WERI-Rb-1 (cell line): ENCODE measurements around the gene USP6.

Experiments used
- DNase-seq: peaks from one replicate; pipeline ENCODE4 v3.0.0-alpha.2; 2020
- H3K27ac ChIP-seq: fragments of 250-450 bp; sonication (Bioruptor Pico); 2 replicates; pipeline ENCODE4 v1.5.1; 2020; ENCODE audit warnings: mild to moderate bottlenecking, moderate library complexity
- H3K27me3 ChIP-seq: fragments of 250-450 bp; sonication (Bioruptor Pico); 2 replicates; pipeline ENCODE4 v1.5.1; 2021; ENCODE audit warnings: mild to moderate bottlenecking, low read depth, moderate library complexity; ENCODE audit not compliant: insufficient read depth, severe bottlenecking
- H3K36me3 ChIP-seq: fragments of 250-450 bp; sonication (Bioruptor Pico); 2 replicates; pipeline ENCODE4 v1.5.1; 2020; ENCODE audit warnings: mild to moderate bottlenecking, moderate library complexity
- H3K4me3 ChIP-seq: 2 replicates; pipeline ENCODE4 v1.5.1; 2011; ENCODE audit warnings: low read depth, mild to moderate bottlenecking, control low read depth, low read length
- H3K9me3 ChIP-seq: fragments of 250-450 bp; sonication (Bioruptor Pico); 2 replicates; pipeline ENCODE4 v1.5.1; 2021; ENCODE audit warnings: mild to moderate bottlenecking, moderate library complexity; ENCODE audit not compliant: severe bottlenecking
- TF ChIP-seq, protein P1 (sequence below): IDR thresholded peaks from 2 replicates; pipeline ENCODE4 v1.5.1; 2011; ENCODE audit warnings: low read depth, mild to moderate bottlenecking, control low read depth, inconsistent platforms, low read length

USP6 gene

DNA sequence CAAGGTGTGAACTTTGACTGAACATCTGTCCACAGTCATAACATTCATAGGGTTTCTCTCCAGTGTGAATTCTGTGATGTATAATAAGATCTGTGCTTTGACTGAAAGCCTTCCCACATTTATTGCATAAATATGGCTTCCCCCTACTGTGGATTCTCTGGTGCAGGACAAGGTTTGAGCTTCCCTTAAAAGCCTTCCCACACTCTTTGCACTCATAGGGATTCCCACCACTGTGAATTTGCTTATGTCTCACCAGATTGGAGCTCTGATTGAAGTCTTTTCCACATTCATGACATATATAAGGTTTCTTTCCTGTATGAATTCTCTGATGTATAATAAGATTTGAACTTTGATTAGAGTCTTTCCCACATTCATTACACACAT lies 67.6 kb downstream of the USP6 start:
- Histone ChIP-seq H3K27ac (no peak overlapping the region), H3K9me3 (peaks cover 75% of the 10 kb centered on the region), H3K36me3 (peaks cover 34% of the 10 kb centered on the region), H3K27me3 (no peaks in the 10 kb centered on the region), H3K4me3 (no peak overlapping the region)
- no peak for DNase-seq
- TF ChIP-seq, protein P1, sequence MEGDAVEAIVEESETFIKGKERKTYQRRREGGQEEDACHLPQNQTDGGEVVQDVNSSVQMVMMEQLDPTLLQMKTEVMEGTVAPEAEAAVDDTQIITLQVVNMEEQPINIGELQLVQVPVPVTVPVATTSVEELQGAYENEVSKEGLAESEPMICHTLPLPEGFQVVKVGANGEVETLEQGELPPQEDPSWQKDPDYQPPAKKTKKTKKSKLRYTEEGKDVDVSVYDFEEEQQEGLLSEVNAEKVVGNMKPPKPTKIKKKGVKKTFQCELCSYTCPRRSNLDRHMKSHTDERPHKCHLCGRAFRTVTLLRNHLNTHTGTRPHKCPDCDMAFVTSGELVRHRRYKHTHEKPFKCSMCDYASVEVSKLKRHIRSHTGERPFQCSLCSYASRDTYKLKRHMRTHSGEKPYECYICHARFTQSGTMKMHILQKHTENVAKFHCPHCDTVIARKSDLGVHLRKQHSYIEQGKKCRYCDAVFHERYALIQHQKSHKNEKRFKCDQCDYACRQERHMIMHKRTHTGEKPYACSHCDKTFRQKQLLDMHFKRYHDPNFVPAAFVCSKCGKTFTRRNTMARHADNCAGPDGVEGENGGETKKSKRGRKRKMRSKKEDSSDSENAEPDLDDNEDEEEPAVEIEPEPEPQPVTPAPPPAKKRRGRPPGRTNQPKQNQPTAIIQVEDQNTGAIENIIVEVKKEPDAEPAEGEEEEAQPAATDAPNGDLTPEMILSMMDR, result no peak

- no peaks in the 10 kb centered on the region for H3K27me3 ChIP-seq
- peaks cover 37% of the 10 kb centered on the region for H3K36me3 ChIP-seq
- DNase-seq, result no peak
- peaks cover 72% of the 10 kb centered on the region for H3K9me3 ChIP-seq
- no peak overlapping the region for H3K4me3 ChIP-seq
- no peak overlapping the region for H3K27ac ChIP-seq
- TF ChIP-seq, protein P1, result no peak
Observed at GRCh38 chr17:5184288-5184687, 68.5 kb downstream of the USP6 start.

- TF ChIP-seq, protein P1, result peak; percentile 88
- peak; percentile 98 for DNase-seq
- Histone ChIP-seq H3K27ac (peak within 1 kb of the TSS; percentile 88), H3K36me3 (peaks cover 34% of the 10 kb centered on the region), H3K27me3 (no peaks in the 10 kb centered on the region), H3K4me3 (peak within 1 kb of the TSS; percentile 90), H3K9me3 (peaks cover 11% of the 10 kb centered on the region)
Observed at GRCh38 chr17:5191541-5192417, 75.9 kb downstream of the USP6 start, which contains the start of gene ZNF594. TSS of gene ZNF594 (minus strand) at chr17:5191868. CDS start at chr17:5184256, 7,612 bp downstream.

- TF ChIP-seq, protein P1, result no peak
- Histone ChIP-seq H3K9me3 (peaks cover 6% of the 10 kb centered on the region), H3K36me3 (peaks cover 16% of the 10 kb centered on the region), H3K4me3 (no peak overlapping the region), H3K27me3 (no peaks in the 10 kb centered on the region), H3K27ac (no peak overlapping the region)
- DNase-seq, result no peak
Observed at GRCh38 chr17:5194346-5194745, 78.5 kb downstream of the USP6 start.

DNA sequence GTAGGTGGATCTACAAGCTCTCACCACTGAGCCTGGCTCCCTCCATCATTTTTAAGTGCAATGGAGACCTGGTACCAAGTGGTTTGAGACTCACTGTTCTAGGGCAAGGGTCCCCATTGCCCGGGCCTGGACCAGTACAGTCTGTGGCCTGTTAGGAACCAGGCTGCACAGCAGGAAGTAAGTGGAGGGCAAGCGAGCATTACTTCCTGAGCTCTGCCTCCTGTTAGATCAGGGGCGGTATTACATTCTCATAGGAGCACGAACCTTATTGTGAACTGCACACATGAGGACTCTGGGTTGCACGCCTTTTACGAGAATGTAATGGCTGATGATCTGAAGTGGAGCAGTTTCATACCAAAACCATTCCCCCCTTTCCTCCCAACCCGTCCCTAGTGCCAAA lies 82.6 kb downstream of the USP6 start:
- Histone ChIP-seq H3K36me3 (no peaks in the 10 kb centered on the region), H3K4me3 (no peak overlapping the region), H3K27ac (no peak overlapping the region), H3K9me3 (no peaks in the 10 kb centered on the region), H3K27me3 (no peaks in the 10 kb centered on the region)
- TF ChIP-seq, protein P1, result no peak
- DNase-seq, result no peak
